DND-41 (cell line): Measurements from ENCODE around the gene SLC9B1.

Experiments used
- CTCF ChIP-seq: IDR thresholded peaks from 2 replicates; pipeline ENCODE4 v1.5.1; 2012; ENCODE audit warnings: borderline replicate concordance, low read length, moderate library complexity, mild to moderate bottlenecking; ENCODE audit not compliant: poor library complexity, severe bottlenecking; ENCODE audit errors: extremely low read depth
- EZH2 ChIP-seq: IDR thresholded peaks from 3 replicates; pipeline ENCODE4 v1.6.1; 2012; ENCODE audit warnings: borderline replicate concordance, low read depth, mild to moderate bottlenecking, moderate library complexity, low read length, inconsistent platforms; ENCODE audit not compliant: severe bottlenecking

GRCh38 chr4:103067841-103068547 lies 48.5 kb upstream of the SLC9B1 start:
- no peak for TF ChIP-seq EZH2
- no peak for TF ChIP-seq CTCF
